ENCODE results near the gene ERCC6L2. TPM values are rescaled to one million over a fixed set of nuclear protein-coding genes. Genes with fewer than 3 reads are reported as not detected.

ERCC6L2 gene
- total and polyA plus RNA-seq, 2 of the 8 experiments (the other 6 are each of a cell fraction or from before 2014, with no cell fraction given), result 9.8 to 50.0 TPM

- H3K4ac ChIP-seq (replicated peaks; ENCODE audit: insufficient read length, low read depth, low read length), result no peak overlapping the region
- no peaks in the 10 kb centered on the region for H3K9me3 ChIP-seq (ENCODE audit: insufficient read depth in 2 of 2, low read depth in 1 of 2, low read length in 1 of 2)
- no peak overlapping the region for H3K9ac ChIP-seq (replicated peaks in 1 of 4; ENCODE audit: extremely low read depth in 1 of 4, low read depth in 3 of 4, low read length in 3 of 4)
- H2BK20ac ChIP-seq (ENCODE audit: low read length), result no peak overlapping the region
- no peak for FAIRE-seq
- no peak overlapping the region for H4K91ac ChIP-seq (replicated peaks; ENCODE audit: insufficient read length, low read length)
- ChIA-PET POLR2A (ENCODE audit: partially characterized antibody) (no interaction called here), CTCF (ENCODE audit: partially characterized antibody) (no interaction called here)
- no peak overlapping the region for H4K5ac ChIP-seq (ENCODE audit: insufficient read length, low read depth, low read length)
- no peak overlapping the region for H2BK120ac ChIP-seq (replicated peaks; ENCODE audit: low read depth, low read length)
- H3K23ac ChIP-seq (ENCODE audit: insufficient read length), result no peak overlapping the region
- no peak for TF ChIP-seq GTF2F1 (IDR thresholded peaks at IDR 0.05; ENCODE audit: borderline replicate concordance, low read depth, low read length)
- no peak for TF ChIP-seq JUN (IDR thresholded peaks at IDR 0.05; ENCODE audit: low read depth, low read length)
- no peak for TF ChIP-seq SP1 (IDR thresholded peaks at IDR 0.05; ENCODE audit: low read depth, low read length)
- TF ChIP-seq HDAC2 (IDR thresholded peaks at IDR 0.05; ENCODE audit: borderline replicate concordance in 1 of 2, low read depth in 2 of 2, low read length in 2 of 2), result no peak
- no peak overlapping the region for H2AFZ ChIP-seq (ENCODE audit: low read length)
- DNase-seq (ENCODE audit: low read depth in 1 of 2, low spot score in 2 of 2), result no peak
- H3K18ac ChIP-seq (ENCODE audit: extremely low read depth, low read length), result no peak overlapping the region
- no peak overlapping the region for H2AK5ac ChIP-seq (ENCODE audit: low read depth, low read length)
- H2BK15ac ChIP-seq (ENCODE audit: low read length), result no peak overlapping the region
- H3K23me2 ChIP-seq (ENCODE audit: low read depth, low read length), result no peaks in the 10 kb centered on the region
- no peaks in the 10 kb centered on the region for H3K27me3 ChIP-seq (replicated peaks in 1 of 4; ENCODE audit: control insufficient read depth in 3 of 4, extremely low read depth in 1 of 4, insufficient read depth in 3 of 4, low read length in 3 of 4)
- WGBS, 2 experiments (ENCODE audit: extremely low coverage in 1 of 2, insufficient coverage in 1 of 2, insufficient read length in 1 of 2, insufficient replicate concordance in 2 of 2, low coverage in 1 of 2, low lambda C conversion rate in 2 of 2, missing lambda C conversion rate in 1 of 2), result 80% methylated on average over 2 of the region's 2 CpGs; no CpG with 5 or more reads in 1 of the 2 experiments
- H3K79me2 ChIP-seq (ENCODE audit: control insufficient read depth in 1 of 2, insufficient read depth in 2 of 2, low read length in 2 of 2), result no peaks in the 10 kb centered on the region
- no peak overlapping the region for H3K14ac ChIP-seq (ENCODE audit: insufficient read length)
- no peaks in the 10 kb centered on the region for H3K79me1 ChIP-seq (ENCODE audit: low read depth, low read length)
- no peak overlapping the region for H3K4me3 ChIP-seq (ENCODE audit: extremely low read depth in 1 of 4, insufficient read depth in 2 of 4, low read depth in 3 of 4, low read length in 4 of 4)
- H4K8ac ChIP-seq (ENCODE audit: extremely low read depth, insufficient read depth, low read length), result no peak overlapping the region
- H2BK5ac ChIP-seq (ENCODE audit: low read depth, low read length), result no peak overlapping the region
- H3K4me1 ChIP-seq (replicated peaks in 1 of 4; ENCODE audit: control insufficient read depth in 3 of 4, insufficient read depth in 4 of 4, low read length in 3 of 4), result no peaks in the 10 kb centered on the region
- H3K4me2 ChIP-seq (ENCODE audit: insufficient read depth in 1 of 2, low read depth in 2 of 2, low read length in 2 of 2), result no peak overlapping the region
- H4K20me1 ChIP-seq (replicated peaks in 1 of 2; ENCODE audit: control insufficient read depth in 1 of 2, insufficient read depth in 2 of 2, low read length in 2 of 2), result no peaks in the 10 kb centered on the region
- no peak overlapping the region for H3K56ac ChIP-seq (replicated peaks; ENCODE audit: insufficient read length, low read depth, low read length)
- peaks cover 0 to 30% (median 9%) of the 10 kb centered on the region in 4 experiments; a peak in 6 of 8 replicates for H3K36me3 ChIP-seq (ENCODE audit: control insufficient read depth in 2 of 4, insufficient read depth in 4 of 4, low read length in 3 of 4)
- H2BK12ac ChIP-seq (ENCODE audit: low read depth, low read length), result no peak overlapping the region
- no peak overlapping the region for H3K27ac ChIP-seq (ENCODE audit: low read depth, low read length)
Measured at GRCh38 chr9:95971815-95972214, 96.3 kb downstream of the ERCC6L2 start.
